CD4-positive, alpha-beta T cell treated with Interleukin-6 for 4 hours (primary cell): ENCODE results near the gene TOMM34.

Experiments used
- DNase-seq: peaks from one replicate; pipeline ENCODE4 v3.0.0-alpha.2; 2020; ENCODE audit warnings: mixed read lengths

Gene TOMM34

DNA sequence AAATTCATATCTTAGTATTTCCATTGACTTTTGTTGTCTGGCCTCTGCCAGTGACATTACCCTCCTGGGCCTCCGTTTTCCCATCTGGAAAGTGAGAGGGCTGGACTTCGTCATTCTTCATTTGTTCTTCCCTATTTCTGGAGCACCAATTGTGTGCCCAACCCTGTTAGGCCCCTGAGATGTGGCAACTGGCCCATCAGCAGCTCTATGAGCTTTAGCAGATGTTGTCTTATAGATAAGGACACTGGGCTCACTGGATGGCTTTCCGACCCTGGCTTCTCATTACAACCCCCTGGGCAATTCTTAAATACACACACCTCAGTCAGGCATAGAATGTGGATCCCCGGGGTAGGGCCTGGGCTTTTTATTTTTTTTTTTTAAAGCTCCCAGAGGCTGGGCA lies 35.7 kb downstream of the TOMM34 start:
- no peak for DNase-seq

GRCh38 chr20:44921447-44921846 lies 38.8 kb downstream of the TOMM34 start:
- DNase-seq, result no peak

GRCh38 chr20:44918761-44919160 lies 41.4 kb downstream of the TOMM34 start:
- no peak for DNase-seq

GRCh38 chr20:44918342-44918741 lies 41.9 kb downstream of the TOMM34 start:
- no peak for DNase-seq

- no peak for DNase-seq
Observed at GRCh38 chr20:44917399-44917798, 42.8 kb downstream of the TOMM34 start.

GRCh38 chr20:44916586-44916985 lies 43.6 kb downstream of the TOMM34 start:
- no peak for DNase-seq

- DNase-seq, result no peak
Observed at GRCh38 chr20:44914924-44915323, 45.3 kb downstream of the TOMM34 start.

GRCh38 chr20:44912189-44912588 lies 48.0 kb downstream of the TOMM34 start:
- DNase-seq, result no peak

- peak; percentile 50 for DNase-seq
Observed at GRCh38 chr20:44911264-44911921, 48.8 kb downstream of the TOMM34 start.

DNA sequence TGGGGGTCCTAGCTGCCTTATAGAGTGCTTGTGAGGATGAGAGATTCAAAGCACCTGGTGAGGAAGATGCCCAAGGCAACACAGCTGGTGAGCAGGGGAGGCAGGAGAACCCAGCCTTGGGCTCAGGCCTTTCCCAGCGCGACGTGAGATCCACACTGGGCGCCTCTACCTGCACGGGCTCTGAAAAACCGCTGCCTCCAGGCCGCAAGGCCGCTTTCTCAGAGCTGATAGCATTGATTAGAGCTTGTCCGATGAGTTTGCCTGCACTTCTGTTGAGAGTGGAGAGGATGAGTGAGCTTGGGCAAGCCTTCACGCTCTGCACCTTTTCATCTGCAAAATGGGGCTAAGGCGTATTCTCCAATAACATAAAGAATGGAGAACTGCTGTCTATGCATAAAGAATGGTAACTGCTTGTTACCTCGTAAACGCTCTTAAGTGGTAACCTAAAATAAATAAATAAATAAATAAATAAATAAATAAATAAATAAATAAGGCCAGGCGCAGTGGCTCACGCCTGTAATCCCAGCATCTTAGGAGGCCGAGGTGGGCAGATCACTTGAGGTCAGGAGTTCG lies 49.4 kb downstream of the TOMM34 start:
- DNase-seq, result no peak

DNA sequence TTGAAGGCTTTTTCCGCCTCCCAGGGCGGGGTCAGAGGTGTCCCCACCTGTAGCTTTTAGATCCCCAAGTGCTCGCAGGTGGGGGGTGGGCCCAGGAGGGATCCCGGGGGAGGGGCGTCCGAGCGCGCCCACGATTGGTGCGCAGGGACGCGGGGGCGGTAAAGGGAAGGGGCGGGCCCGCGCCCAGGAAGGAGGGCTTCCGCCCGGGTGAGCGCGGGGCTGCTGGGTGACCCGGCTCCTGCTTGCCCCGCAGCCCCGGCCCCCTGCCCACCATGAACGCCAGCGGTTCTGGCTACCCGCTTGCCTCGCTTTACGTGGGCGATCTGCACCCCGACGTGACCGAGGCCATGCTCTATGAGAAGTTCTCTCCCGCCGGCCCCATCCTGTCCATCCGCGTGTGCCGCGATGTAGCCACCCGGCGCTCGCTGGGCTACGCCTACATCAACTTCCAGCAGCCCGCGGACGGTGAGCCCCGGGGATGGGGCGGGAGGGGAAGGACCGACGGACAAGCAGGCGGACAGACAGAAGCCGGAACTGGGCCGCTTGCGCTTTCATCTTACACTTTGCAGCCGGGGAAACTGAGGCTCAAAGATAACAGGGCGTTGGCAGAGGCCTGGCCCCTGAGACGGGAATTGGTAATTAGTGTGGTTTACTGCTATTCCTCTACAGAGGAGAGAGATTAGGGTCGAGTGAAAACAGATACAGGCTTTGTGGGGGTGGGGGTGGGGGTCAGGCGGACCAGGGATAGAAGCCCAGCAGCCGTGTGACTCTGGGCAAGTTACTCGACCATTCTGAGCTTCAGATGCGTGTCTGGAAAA lies 50.1 kb downstream of the TOMM34 start, which contains the start of gene PABPC1L:
Gene PABPC1L, plus strand, starts transcription at position 189 of the 818 bp plus-strand sequence. Its CDS starts 84 bp downstream, at position 273.
- DNase-seq, result peak; percentile 89

DNA sequence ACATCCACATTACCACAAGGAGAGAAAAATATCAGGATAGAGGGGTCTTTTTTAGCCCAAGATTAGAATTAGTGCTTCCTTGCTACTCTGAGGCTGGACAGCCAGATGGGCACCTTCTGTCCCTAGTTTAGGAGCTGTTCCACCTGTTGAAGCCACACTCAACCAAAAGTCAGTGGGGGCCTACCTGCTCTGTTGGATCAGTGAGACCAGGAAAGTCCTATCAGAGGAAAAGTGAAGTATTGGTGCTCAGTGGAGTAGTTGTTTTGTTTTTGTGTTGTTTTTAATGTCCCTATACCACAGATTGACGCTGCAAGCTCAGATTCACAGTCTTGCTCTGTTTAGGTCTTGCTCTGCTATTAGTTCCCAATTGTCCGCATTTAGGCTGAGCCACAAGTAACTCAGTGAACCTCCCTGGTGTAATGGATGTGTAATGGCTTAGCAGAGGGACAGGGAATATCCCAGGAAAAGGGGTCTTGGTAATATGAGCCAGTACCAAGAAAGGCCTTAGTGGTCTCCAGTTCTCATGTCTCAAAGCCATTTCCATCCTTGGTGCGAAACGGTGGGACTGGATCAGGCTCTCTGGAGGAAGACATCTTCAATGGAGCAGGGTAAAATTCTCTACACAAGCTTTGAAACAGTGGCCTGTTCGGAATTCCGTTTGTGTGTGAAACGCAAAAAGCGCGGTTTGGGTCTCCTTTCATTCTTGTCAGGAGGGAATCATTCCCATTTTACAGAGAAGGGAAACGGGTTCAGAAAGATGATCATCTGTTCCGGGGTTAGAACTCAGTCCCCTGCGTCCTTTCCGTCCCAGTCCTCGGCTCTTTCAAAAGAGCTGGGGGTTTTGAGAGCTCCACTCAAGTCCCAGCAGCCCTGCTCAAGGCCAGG lies 51.0 kb downstream of the TOMM34 start:
- no peak for DNase-seq

GRCh38 chr20:44904377-44904776 lies 55.8 kb downstream of the TOMM34 start:
- no peak for DNase-seq

- no peak for DNase-seq
Observed at GRCh38 chr20:44901974-44902373, 58.2 kb downstream of the TOMM34 start.

DNA sequence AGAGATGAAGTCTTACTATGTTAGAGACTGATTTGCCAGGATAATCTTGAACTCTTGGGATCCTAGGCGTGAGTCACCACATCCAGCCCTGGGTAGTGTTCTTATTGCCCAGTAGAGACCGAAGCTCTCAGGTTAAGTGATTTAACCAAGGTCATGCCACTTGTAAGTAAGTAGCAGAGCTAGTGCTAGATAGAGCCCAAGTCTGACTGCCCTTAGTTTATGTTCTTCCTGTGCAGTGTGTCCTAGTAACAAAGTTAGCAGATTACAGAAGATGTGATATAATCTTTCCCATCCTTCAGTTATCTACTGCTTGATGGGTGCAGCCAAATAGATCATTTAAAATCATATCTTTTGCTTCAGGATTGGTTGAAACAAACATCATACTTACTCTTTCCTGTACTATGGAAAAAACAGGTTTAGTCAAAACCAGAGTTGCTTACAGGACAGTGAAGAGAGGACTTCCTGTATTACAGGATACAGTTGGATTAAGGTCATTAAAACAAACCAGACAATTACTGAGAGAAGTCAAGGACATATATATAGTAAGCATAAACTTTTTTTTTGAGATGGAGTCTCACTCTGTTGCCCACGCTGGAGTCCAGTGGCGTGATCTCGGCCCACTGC lies 59.9 kb downstream of the TOMM34 start:
- DNase-seq, result no peak

DNA sequence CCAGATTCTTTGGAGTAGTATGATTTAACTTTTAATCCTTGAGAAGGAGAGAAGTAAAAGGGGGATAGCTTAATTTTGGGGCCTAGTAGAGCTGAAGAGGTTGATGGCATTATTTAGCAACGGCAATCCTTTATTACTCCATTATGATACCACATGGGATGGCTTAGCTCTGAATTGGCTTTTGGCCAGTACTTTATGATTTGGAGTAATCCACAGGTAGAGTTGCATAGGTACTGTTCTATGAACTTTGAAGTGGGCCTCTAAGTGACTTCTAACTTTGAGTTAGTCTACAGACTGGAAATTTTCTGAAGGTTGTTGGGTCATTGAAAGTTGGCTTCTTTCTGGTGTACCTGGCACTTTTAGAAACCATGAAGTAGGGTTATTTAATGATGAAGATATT lies 63.1 kb downstream of the TOMM34 start:
- DNase-seq, result no peak

DNA sequence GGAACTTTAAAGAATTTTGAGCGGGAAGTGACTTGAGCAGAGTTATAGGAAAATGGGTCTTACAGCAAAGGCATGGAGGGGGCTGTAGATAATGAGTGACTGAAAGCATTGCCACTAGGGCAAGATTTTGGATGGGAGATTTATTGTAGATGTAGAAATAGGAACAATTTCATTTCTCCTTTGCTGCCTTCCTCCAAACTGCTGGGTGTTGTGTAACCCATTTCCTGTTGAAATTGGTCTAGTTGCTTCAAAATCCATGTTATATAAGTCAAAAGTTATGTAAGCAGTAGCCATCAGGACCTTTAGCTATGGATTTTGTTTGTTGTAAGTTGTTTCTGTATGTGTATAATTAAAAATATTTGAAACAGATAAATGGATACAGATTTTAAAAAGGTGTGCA lies 63.6 kb downstream of the TOMM34 start:
- no peak for DNase-seq

DNA sequence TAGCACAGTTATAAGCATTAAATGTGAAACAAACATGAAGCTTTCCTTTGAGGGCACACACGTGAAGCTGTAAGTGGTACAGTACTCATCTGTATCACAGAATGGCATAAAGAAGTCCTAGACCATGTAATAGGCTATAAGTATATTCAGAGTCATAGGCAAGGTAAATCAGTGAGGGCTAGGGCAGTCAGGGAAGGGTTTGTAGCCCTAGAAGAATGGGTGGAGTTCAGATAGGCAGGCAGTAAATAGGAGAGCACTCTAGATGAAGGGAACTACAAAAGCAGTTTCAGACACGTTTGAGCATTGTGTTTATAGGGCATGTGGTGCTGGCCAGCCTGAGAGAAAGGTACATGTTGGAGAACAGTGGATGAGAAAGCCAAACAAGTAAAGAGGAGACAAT lies 65.2 kb downstream of the TOMM34 start:
- no peak for DNase-seq
